CD1c-positive myeloid dendritic cell (primary cell): ENCODE results near the gene NDFIP1.

Experiments used
- DNase-seq: peaks from one replicate; pipeline ENCODE4 v3.0.0-alpha.2; 2016; ENCODE audit errors: extremely low spot score

Gene NDFIP1

DNA sequence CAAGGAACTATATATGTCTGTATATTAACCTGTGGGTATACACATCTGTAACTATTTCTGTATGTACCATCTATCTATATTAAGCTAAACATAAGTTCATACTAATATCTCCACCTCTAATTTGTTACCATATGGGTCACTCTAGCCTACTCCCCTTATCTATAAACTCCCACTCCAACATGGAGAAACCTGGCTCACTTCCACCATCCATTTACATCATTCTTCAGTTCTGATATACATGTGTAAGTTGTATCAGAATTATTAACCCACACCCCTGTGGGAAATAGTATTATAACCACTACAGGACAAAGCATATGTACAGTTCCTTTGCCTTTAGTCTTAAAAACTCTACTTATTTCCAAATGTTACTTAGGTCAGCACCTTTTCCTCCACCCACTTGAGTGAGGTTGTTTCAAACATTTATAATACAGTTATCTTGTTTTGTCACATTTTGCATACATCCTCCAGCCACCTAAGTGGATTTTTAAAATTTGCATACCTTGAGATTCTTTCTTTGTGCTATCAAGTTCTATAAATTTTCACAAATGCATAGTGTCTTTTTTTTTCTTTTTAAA lies 10.6 kb downstream of the NDFIP1 start:
- DNase-seq, result no peak

DNA sequence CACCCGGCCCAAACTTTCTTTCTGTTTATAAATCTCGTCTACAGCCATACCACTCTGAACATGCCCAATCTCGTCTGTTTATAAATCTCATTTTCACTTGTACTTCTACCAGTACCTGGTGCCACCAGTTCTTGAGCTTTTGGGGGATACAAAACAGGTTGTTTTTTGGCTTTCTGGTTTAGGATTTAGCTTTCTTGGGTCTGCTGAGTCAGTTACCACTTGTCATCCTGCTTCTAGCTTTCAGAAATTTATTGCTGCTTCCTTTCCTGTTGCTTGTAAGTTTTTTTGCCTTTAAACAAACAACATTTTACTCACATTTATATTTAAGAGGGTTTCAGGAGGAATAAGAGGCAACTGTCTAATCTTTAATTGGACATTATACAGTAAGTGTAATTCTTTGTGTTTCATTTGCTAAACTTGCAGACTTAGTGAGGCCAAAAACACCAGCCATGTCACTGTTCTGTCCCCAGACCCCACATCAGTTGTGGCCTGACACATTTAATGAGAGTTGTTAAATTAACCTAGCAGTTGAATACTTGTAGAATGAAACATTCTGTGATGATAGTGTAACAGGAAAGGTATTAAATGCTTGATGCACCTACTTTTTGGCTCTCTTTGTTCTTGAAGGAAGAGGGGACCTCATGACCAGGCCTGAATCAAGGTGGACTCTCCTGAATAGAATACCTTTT lies 11.8 kb downstream of the NDFIP1 start:
- no peak for DNase-seq

DNA sequence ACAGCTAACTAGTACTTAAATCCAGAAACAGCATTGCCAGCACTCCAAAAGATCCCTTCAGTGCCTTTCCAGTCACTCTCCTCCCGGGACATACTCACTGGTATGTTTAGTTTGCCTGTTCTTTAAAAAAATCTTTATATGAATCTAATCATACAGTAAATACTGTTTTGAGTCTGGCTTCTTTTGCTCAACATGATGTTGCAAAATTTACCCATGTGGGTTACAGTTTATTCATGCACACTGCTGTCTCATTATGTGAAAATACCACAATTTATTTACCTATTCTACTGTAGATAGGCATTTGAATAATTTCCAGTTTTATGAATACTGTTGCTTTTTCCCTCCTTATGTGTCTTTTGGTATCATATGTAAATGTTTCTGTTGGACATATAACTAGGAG lies 13.5 kb downstream of the NDFIP1 start:
- DNase-seq, result no peak

DNA sequence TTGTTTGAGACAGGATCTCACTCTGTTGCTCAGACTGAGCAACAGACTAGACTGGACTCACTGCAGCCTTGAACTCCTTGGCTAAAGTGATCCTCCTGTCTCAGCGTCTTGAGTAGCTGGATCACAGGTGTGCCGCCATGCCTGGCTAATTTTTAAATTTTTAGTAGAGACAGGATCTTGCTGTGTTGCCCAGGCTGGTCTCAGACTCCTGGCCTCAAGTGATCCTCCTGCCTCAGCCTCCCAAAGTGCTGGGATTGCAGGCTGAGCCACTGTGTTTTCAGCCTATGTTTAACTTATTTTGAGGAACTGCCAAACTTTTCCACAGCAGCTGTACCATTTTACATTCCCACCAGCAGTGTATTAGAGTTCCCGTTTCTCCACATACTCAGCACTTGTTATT lies 16.8 kb downstream of the NDFIP1 start:
- DNase-seq, result no peak

DNA sequence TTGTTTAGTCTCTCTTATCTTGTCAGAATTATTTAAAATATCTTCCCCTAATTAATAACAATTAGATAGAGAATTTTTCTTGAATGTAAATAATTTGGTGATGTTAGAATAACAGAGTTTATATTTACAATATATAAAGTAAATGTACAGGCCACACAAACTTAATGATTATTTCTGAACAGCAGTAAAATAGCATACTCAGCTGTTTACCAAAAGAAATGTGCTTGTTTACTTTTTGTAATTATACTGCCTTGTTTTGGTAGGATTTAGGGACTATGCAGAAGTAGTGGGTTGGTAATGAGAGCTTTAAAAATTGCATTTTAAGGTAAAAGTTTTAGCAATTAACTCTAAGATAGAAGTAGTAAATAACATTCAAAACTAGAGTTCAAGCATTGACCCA lies 17.4 kb downstream of the NDFIP1 start:
- no peak for DNase-seq

DNA sequence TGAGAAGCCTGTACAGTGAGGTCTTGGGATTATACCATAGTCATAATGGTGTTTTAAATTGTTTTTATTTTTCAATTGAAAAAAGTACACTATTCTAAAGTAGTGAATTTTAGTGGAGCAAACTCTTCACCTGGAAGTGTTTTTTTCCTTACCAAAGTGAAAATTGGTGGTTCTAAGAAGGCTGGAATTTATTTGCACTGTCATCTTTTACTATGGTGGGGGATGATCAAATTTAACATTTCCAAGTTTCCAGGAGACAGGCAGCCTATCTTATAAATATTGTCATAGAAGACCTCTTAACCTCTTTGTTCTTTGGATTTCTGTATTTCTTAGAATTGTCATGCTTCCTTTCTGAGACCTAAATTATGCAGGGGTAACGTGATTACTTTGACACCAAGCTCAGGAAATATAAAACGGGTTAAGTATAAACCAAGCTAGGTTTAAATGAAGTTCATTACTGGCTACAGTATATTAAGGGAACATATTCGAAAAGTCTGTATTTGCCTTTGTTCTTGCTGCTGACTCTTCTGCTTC lies 20.2 kb downstream of the NDFIP1 start:
- no peak for DNase-seq

DNA sequence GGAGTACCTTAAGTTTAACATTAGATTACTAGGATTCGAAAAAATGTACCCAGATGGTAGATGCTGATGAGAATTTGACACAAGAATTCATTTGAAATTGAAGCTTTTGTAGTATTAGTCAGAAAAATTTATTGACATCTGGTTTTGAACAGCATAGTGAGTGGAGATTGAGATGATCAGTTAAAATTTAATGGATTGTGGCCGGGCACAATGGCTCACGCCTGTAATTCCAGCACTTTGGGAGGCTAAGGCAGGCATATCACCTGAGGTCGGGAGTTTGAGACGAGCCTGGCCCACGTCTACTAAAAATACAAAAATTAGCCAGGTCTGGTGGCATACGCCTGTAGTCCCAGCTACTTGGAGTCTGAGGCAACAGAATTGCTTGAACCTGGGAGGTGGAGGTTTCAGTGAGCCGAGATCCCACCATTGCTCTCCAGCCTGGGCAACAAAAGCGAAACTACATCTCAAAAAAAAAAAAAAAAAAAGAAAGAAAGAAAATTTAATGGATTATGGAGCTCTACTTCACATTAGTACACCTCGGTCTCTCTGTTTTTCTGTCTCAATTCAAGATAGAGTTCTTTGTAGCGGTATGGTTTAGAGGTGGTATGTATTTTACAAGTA lies 21.0 kb downstream of the NDFIP1 start:
- DNase-seq, result no peak

DNA sequence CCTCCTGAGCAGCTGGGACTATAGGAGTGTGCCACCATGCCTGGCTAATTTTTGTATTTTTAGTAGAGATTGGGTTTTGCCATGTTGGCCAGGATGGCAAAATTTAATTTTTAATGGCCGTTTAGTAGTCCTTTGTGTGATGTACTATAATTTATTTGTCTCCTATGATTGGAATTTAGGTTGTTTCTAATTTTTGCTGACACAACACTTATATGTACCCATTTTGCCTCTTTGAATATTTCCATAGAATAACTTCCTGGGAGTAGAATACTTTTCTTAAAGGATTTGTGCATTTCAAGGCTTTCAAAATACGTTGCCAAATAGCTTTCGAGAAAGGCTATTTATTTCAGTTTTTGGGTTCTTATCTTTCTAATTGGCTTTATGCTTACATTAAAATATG lies 22.8 kb downstream of the NDFIP1 start:
- DNase-seq, result no peak

DNA sequence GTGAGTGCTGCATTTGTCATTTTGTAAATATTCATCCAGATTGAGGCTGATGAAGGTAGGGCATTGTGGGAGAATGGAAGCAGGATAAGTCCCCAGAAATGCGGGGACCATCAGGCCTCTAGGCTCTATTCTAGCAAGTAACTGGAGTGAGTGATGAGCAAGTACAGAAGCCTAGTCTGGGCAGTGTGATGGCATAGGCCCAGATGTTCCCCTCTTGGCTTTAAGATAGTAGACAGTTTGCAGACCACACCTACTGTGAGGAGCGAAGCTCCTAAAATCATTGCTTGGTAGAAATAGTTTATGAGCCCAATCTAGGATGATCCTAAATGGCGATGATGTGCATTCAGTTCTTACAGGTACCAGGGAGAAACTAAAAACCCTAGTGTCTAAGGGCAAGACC lies 24.3 kb downstream of the NDFIP1 start:
- no peak for DNase-seq

DNA sequence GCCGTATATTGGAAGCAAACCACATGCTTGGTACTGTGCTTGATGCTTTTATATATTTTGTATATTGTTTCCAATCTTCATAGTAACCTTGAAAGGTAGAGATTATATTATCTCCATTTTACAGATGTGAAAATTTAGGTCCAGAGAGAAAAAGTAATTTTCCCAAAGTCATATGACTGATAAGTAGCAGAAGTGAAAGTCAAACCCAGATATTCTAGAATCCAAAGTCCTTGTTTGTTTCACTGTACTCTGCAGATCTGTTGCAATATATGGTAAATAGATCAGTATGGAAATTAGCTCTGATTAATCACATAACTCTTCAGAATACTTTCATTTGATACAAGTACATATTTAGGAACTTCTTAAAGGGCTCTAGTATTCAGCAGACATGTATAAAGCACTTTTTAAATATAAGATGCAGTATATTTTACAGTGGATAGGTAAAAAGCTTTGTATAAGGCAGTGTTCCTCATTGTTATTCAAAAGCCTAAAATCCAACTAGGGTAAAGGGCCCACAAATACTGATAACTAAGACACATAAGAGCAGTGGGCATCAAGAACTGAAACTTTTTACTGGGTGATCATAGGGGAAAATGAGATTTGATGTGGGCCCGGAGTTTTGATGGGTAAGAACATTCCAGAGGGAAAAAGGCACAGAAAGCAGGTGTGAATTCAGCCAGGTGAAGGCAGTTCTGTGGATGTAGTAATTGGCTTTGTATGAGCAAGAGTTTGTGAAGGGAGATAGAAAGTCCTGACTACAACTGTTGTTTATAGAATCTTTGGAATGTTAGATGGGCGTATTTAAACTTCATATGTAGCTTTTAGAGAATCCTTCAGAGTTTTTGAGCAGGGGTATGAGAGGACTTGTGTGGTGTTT lies 25.0 kb downstream of the NDFIP1 start:
- DNase-seq, result peak; percentile 58

DNA sequence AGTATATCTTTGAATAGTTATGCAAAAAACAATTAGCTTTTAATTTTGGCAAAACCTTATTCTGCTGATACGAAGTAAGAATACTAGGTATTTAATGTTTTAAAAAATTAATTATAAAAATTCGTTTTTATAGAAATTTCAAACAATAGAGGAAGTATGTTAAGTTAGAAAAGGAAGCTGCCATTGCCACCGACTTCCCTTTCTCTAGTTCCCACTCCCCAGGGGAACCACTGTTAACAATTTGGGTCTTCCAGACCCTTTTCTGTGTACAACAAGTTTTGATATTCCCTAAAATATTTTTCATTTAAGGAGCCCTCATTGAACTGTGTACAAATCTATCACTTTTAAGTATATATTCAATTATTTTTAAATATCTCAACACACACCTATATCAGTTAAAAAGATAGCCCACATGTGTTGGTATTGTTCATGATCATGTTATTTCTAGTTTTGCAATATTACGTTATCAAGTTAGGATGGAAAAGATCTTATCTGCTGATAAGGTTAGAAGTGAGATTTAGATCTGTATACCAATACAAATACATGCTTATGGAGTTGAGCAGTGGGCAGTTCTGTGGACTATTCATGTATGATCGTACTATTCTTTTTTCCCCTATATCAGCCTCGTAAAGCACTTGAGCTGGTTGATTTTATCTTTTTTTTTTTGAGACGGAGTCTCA lies 25.9 kb downstream of the NDFIP1 start:
- peak; percentile 62 for DNase-seq

DNA sequence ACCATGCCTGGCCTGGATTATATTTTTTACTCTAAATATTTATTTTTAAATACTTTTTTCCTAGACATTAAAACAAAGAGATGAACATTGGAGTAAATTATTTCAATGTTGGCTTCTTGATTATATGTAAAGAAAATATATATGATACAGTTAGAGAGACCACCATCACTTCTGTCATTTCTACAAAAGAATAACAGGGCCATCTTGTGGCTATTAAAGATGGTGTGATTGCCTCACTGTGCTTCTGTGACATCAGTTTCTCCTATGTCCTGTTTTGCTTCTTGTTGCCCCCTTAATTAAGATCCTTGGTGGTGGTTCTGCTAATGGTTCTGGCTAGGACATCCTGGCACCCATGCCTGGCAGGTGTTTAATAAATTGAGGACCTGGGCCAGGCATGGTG lies 32.9 kb downstream of the NDFIP1 start:
- DNase-seq, result no peak

DNA sequence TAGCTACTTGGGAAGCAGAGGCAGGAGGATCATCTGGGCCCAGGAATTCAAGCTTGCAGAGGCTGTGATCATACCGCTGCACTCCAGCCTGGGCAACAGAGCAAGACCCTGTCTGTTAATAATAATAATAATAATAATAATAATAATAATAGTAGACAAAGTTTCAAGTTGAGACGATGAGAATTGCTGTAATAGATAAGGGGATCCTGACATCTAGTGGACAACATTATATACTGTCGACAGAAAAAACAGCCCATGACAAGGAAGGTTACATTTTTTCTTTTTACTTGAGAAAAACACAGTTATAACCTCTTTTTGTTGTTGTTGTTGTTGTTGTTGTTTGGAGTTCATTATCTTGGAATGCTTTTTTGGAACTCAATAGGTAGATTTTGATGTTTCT lies 35.3 kb downstream of the NDFIP1 start:
- peak; percentile 57 for DNase-seq

DNA sequence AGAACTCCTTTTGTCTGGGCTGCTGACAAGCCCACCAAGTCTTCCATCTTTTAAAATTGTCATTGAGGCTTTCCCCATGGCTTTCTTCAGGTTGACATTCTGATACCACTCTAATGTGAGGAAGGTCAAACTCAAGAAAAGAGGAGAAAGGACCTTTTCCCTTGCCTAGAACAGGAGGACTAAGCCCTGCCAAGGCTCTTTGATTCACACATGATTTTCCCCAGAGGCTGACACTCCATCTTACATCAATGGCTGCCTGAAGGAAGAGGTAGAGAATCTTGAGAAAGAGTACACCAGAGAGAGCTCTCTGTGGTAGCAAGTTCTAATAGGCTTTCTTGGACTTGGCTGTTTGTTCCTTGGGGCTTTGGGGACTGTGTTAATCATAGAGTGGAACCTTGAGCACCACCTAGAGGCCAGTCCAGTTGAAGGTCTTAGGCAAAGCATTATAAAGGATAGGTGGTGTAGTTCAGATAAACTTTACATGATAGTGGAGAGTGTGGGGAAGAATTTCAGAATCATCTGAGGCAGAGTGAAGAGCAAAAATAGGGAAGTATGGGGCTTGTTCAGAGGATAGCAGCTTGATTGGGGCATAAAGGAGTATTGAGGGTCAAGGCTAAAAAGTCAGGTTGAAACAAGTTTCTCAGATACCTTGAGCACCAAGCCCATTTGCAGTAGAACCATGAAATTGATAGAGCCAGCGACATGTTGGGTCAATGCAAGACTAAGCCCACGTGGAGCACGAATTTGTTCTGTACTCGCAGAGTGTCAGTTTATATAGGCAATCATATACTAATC lies 36.7 kb downstream of the NDFIP1 start:
- peak; percentile 59 for DNase-seq

DNA sequence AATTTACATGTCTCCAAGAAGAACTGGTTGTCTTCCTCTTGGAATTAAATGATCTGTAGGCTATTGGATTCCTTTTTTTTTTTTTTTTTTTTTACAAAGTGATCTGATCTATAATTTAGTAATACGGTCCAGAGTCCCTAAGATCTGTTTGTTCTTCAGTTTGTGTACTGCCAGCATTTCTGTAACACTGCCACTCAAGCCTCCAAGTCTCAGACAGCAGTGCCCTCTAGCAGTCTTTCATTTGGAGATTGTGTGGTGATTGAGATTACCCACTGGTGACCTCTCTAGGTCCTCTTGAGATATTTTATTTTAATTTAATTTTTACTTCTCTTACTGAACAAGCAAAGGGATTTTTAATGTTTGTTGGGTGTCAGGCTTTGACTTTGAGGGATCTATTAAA lies 40.8 kb downstream of the NDFIP1 start:
- DNase-seq, result no peak

DNA sequence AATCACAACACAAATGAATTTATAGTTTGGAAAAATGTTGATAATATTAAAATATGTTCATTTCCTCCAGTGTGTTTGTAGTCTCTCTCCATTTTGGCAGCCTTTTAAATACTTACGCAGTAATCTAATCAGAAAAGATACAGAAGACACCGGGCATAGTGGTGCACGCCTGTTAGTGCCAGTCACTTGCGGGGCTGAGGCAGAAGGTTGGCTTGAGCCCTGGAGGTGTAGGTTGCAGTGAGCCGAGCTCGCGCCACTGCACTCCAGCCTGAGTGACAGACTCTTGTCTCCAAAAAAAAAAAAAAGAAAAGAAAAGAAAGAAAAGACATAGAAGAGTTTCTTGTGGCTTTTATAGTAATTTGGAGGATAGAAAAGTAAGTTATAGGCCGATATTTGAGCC lies 41.9 kb downstream of the NDFIP1 start:
- no peak for DNase-seq

DNA sequence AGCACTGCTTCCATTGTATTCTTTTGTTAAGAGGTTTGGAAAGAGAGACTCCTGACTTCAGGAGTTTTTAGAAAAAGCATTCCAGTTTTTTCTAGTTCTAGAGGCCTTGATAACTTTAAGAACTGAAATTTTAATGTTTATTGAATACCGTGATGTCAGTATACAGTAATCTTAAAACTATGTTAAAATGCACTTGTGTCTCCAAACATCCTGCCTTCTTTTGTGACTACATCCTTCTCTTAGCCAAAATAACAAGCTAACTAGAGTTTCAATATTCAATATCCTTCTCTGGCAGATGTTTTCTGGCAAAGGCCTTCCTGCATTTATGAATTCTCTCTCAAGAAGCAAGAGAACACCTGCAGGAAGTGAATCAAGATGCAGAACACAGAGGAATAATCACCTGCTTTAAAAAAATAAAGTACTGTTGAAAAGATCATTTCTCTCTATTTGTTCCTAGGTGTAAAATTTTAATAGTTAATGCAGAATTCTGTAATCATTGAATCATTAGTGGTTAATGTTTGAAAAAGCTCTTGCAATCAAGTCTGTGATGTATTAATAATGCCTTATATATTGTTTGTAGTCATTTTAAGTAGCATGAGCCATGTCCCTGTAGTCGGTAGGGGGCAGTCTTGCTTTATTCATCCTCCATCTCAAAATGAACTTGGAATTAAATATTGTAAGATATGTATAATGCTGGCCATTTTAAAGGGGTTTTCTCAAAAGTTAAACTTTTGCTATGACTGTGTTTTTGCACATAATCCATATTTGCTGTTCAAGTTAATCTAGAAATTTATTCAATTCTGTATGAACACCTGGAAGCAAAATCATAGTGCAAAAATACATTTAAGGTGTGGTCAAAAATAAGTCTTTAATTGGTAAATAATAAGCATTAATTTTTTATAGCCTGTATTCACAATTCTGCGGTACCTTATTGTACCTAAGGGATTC lies 43.1 kb downstream of the NDFIP1 start:
- peak; percentile 74 for DNase-seq

DNA sequence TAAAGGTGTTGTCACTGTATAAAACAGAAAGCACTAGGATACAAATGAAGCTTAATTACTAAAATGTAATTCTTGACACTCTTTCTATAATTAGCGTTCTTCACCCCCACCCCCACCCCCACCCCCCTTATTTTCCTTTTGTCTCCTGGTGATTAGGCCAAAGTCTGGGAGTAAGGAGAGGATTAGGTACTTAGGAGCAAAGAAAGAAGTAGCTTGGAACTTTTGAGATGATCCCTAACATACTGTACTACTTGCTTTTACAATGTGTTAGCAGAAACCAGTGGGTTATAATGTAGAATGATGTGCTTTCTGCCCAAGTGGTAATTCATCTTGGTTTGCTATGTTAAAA lies 43.8 kb downstream of the NDFIP1 start:
- DNase-seq, result no peak

DNA sequence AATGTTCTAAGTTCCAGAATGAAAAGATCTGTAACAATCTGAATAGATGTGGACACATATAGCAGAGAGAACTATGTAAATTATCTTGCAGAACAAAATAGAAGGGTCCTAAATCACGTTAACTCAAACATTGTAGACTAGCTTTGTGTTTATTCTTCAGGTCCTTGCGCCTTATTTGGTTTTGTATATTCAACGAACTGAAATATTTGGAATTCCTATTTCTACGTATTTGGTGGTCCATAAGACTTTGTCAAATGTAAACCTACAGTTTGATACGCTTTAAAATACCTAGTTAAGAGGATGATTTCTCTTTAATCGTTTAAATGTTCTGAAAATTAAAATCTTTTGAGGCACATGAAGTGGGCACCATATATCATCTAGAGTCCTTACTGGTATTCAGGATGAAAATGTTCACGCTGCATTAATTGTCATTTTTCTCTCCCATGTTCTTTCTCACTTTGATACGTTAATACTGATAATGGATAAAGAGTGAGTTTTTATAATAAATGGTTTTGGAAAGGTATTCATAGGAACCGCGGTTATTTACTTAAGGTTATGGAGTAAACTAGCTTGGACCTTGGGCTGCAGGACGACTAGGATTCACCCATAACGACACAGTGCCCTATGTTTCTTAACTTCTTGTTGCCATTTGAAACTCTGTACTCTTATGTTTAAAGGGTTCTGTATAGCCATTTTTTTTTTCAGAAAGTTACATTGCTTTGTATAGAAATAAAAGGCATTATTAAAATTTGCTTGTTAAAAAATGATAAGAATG lies 45.3 kb downstream of the NDFIP1 start:
- DNase-seq, result no peak
